DOHH2 (cell line): ENCODE results near the gene EDEM2.

Experiments used
- CTCF ChIP-seq: fragments of 200-600 bp; sonication (generic); IDR thresholded peaks from one replicate; pipeline ENCODE4 v1.5.1; 2014; ENCODE audit warnings: antibody characterized with exemption, mild to moderate bottlenecking, low read depth, low read length; ENCODE audit not compliant: poor library complexity, severe bottlenecking
- EZH2phosphoT487 ChIP-seq: fragments of 200-600 bp; sonication (generic); IDR thresholded peaks from 2 replicates; pipeline ENCODE4 v1.6.1; 2017; ENCODE audit warnings: borderline replicate concordance, mild to moderate bottlenecking, antibody characterized with exemption, low read length, moderate library complexity, mixed read lengths

- TF ChIP-seq CTCF (no peak), EZH2phosphoT487 (no peak)
Observed at GRCh38 chr20:35134880-35135279, 12.3 kb downstream of the EDEM2 start.
